Type B pancreatic cell (in vitro differentiated cells): ENCODE results near the gene CLCN1. TPM values are rescaled to one million over a fixed set of nuclear protein-coding genes. Genes with fewer than 3 reads are reported as not detected.

Source experiments
- DNase-seq: peaks from one replicate; pipeline ENCODE4 v3.0.0; 2021; ENCODE audit warnings: mixed read lengths; ENCODE audit not compliant: unreplicated experiment; ENCODE audit errors: extremely low spot score
- H3K27ac Mint-ChIP-seq: 2 replicates; pipeline ENCODE4 v1.8.0; 2021; ENCODE audit warnings: mild to moderate bottlenecking, mixed read lengths
- H3K27me3 Mint-ChIP-seq: 2 replicates; pipeline ENCODE4 v1.8.0; 2021; ENCODE audit warnings: mixed read lengths
- H3K36me3 Mint-ChIP-seq: 2 replicates; pipeline ENCODE4 v1.8.0; 2021; ENCODE audit warnings: mixed read lengths
- H3K4me1 Mint-ChIP-seq: one replicate; pipeline ENCODE4 v1.8.0; 2021; ENCODE audit warnings: mixed read lengths; ENCODE audit not compliant: unreplicated experiment
- H3K4me3 Mint-ChIP-seq: 2 replicates; pipeline ENCODE4 v1.8.0; 2021; ENCODE audit warnings: mild to moderate bottlenecking, mixed read lengths
- H3K9me3 Mint-ChIP-seq: 2 replicates; pipeline ENCODE4 v1.8.0; 2021; ENCODE audit warnings: mixed read lengths
- CTCF ChIP-seq: fragments of 200-600 bp; sonication (generic); conservative IDR thresholded peaks from 2 replicates; pipeline ENCODE4 v1.5.0; 2021; ENCODE audit warnings: antibody characterized with exemption, mild to moderate bottlenecking
- total RNA-seq: library from RNA; stranded (reverse); gene quantifications from 2 replicates; pipeline ENCODE4 v1.2.1, GENCODE V29; 2021; ENCODE audit warnings: low replicate concordance

Gene CLCN1
- total RNA-seq, 1 donor from 2014 or later, result 0.22 TPM

GRCh38 chr7:143280160-143280559 is 35.8 kb upstream of the CLCN1 start:
- TF ChIP-seq CTCF, result no peak
- peak overlapping the region; percentile 77 for H3K27ac Mint-ChIP-seq
- no peak for DNase-seq
- H3K4me3 Mint-ChIP-seq, result peak overlapping the region; percentile 9
- H3K36me3 Mint-ChIP-seq, result no peaks in the 10 kb centered on the region
- H3K4me1 Mint-ChIP-seq, result peaks cover 27% of the 10 kb centered on the region
- no peaks in the 10 kb centered on the region for H3K27me3 Mint-ChIP-seq
- H3K9me3 Mint-ChIP-seq, result no peaks in the 10 kb centered on the region

GRCh38 chr7:143280566-143280965 is 35.3 kb upstream of the CLCN1 start:
- peaks cover 27% of the 10 kb centered on the region for H3K4me1 Mint-ChIP-seq
- H3K27ac Mint-ChIP-seq, result peak overlapping the region; percentile 77
- no peaks in the 10 kb centered on the region for H3K9me3 Mint-ChIP-seq
- H3K36me3 Mint-ChIP-seq, result no peaks in the 10 kb centered on the region
- DNase-seq, result no peak
- no peak for TF ChIP-seq CTCF
- no peak overlapping the region for H3K4me3 Mint-ChIP-seq
- H3K27me3 Mint-ChIP-seq, result no peaks in the 10 kb centered on the region

DNA sequence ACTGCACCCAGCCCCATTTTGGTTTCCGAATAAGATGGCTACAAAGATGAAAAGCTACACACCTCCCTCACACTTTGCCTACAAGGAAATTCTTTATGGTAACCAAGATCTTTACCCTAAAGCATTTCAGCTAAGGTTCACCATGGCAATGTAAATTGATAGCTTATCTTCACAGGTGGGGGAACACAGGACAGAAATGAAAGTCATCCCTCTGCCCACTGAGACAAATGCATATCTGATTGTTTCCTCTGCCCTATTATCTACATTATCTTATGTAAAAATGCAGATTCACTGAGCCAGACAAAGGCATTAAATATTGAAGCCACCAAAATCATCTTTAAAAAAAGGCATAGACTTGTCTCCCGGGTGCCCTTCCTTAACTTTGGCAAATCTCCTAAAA is 34.4 kb upstream of the CLCN1 start:
- peaks cover 27% of the 10 kb centered on the region for H3K4me1 Mint-ChIP-seq
- H3K27me3 Mint-ChIP-seq, result no peaks in the 10 kb centered on the region
- no peak for TF ChIP-seq CTCF
- no peaks in the 10 kb centered on the region for H3K9me3 Mint-ChIP-seq
- H3K4me3 Mint-ChIP-seq, result no peak overlapping the region
- H3K36me3 Mint-ChIP-seq, result no peaks in the 10 kb centered on the region
- no peak for DNase-seq
- H3K27ac Mint-ChIP-seq, result no peak overlapping the region

- Mint-ChIP-seq H3K27ac (no peak overlapping the region), H3K36me3 (no peaks in the 10 kb centered on the region)
Observed at GRCh38 chr7:143282124-143282523, 33.8 kb upstream of the CLCN1 start.

DNA sequence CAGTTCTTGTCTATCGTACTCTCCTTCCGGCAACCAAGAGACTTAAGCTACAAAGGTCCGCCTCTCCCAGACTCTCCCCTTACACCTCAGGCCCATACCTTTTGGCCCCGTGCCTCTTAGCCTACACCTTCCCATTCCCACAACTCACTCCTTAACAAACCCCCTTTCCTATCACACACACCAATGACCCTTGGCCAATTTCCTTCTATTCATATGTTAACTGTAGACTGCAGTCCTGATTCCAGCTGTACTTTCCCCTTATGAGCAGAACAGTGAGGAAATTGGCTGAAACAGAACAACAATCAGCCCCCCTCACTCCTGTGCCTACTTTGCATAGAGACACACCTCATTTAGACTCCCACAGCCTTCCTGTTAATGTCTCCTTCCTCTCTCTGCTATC is 32.5 kb upstream of the CLCN1 start:
- H3K4me1 Mint-ChIP-seq, result peaks cover 32% of the 10 kb centered on the region
- H3K36me3 Mint-ChIP-seq, result peaks cover 4% of the 10 kb centered on the region
- no peak for TF ChIP-seq CTCF
- H3K27ac Mint-ChIP-seq, result no peak overlapping the region
- H3K9me3 Mint-ChIP-seq, result peaks cover 5% of the 10 kb centered on the region
- no peak overlapping the region for H3K4me3 Mint-ChIP-seq
- H3K27me3 Mint-ChIP-seq, result no peaks in the 10 kb centered on the region
- no peak for DNase-seq

More at GRCh38 chr7:143282124-143282523, 33.8 kb upstream of the CLCN1 start:
- Mint-ChIP-seq H3K27me3 (no peaks in the 10 kb centered on the region), H3K4me1 (peaks cover 27% of the 10 kb centered on the region), H3K9me3 (no peaks in the 10 kb centered on the region), H3K4me3 (no peak overlapping the region)
- no peak for DNase-seq
- no peak for TF ChIP-seq CTCF
